HG03045 (cell line): ENCODE results near the gene ANKRD22.

Experiments used
- ATAC-seq: cut with Tn5 transposase; IDR thresholded peaks from one replicate; pipeline ENCODE4 v1.9.1; 2021; ENCODE audit warnings: mild to moderate bottlenecking, moderate library complexity; ENCODE audit not compliant: unreplicated experiment

Gene ANKRD22

GRCh38 chr10:88803641-88804040, 48.0 kb downstream of the ANKRD22 start:
- ATAC-seq: no peak

- ATAC-seq: no peak
Observed at GRCh38 chr10:88802523-88803285, 48.9 kb downstream of the ANKRD22 start, which contains the start of gene LIPM. Gene LIPM, plus strand, starts transcription at chr10:88802730. Its CDS starts 167 bp downstream, at chr10:88802897.

- ATAC-seq: no peak
Observed at GRCh38 chr10:88800152-88801125, 51.2 kb downstream of the ANKRD22 start.

GRCh38 chr10:88794731-88795130, 56.9 kb downstream of the ANKRD22 start:
- no peak for ATAC-seq

GRCh38 chr10:88793712-88794299, 57.8 kb downstream of the ANKRD22 start:
- ATAC-seq: no peak

GRCh38 chr10:88792661-88793060, 59.0 kb downstream of the ANKRD22 start:
- no peak for ATAC-seq

GRCh38 chr10:88791924-88792323, 59.7 kb downstream of the ANKRD22 start:
- ATAC-seq: no peak

GRCh38 chr10:88788924-88789323, 62.7 kb downstream of the ANKRD22 start:
- no peak for ATAC-seq

- no peak for ATAC-seq
Observed at GRCh38 chr10:88787463-88787862, 64.2 kb downstream of the ANKRD22 start.

GRCh38 chr10:88786032-88786770, 65.4 kb downstream of the ANKRD22 start:
- no peak for ATAC-seq

- no peak for ATAC-seq
Observed at GRCh38 chr10:88783724-88784123, 67.9 kb downstream of the ANKRD22 start.

- ATAC-seq: no peak
Observed at GRCh38 chr10:88782222-88782621, 69.4 kb downstream of the ANKRD22 start.

GRCh38 chr10:88781206-88781605, 70.4 kb downstream of the ANKRD22 start:
- no peak for ATAC-seq
